Measurements from ENCODE around the gene STK32C.

Gene STK32C

DNA sequence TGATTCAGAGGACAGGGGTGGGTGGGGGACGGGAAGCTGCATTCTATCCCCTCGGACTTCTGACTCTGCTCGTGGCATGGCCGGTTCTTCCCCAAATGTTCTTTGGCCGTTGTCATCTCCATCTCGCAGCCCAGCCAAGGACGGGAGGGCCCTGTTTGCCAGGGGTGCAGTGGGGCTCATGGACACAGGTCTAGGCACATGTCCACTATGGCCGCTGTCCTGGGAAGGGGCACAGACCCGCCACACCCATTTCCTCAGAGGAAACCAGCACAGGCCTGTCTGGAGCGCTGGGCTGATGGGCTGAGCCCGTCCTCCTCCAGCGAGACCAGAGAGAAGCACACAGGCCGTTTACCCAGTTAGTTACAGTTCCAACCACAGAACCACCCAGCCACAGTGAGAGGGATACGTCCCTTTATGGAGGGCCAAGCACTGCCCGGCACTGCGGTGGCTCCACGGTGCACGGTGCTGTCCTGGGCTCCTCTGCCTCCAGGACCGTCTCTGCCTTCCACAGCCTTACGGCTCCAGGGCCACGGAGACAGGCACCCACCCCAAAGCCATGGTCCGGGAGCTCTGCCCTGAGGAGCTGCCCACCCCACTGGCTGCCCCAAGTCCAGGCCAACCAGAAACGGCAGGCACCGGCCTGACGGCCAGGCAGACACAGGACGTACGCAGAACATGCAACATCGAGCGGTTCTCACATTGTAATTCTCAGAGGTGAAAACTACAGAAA, 100.8 kb downstream of the STK32C start:
- DNase-seq, result no peak

DNA sequence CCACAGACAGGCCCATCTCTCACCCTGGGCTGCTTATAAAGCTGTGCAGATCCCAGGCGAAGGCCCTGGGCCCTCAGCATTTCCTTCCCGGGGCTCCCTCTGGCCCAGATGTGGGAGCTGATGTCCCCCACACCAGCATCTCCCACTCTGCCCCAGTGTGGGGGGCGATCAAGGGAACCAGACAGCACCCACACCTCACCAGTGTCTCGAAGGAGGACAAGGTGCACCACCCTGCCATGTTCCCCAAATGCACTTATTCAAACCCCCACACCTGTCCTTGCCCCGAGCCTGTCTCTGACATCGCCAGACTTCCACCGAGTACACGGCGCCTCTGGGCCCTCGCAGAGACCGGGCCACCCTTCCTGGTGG, 101.4 kb downstream of the STK32C start:
- no peak for DNase-seq

DNA sequence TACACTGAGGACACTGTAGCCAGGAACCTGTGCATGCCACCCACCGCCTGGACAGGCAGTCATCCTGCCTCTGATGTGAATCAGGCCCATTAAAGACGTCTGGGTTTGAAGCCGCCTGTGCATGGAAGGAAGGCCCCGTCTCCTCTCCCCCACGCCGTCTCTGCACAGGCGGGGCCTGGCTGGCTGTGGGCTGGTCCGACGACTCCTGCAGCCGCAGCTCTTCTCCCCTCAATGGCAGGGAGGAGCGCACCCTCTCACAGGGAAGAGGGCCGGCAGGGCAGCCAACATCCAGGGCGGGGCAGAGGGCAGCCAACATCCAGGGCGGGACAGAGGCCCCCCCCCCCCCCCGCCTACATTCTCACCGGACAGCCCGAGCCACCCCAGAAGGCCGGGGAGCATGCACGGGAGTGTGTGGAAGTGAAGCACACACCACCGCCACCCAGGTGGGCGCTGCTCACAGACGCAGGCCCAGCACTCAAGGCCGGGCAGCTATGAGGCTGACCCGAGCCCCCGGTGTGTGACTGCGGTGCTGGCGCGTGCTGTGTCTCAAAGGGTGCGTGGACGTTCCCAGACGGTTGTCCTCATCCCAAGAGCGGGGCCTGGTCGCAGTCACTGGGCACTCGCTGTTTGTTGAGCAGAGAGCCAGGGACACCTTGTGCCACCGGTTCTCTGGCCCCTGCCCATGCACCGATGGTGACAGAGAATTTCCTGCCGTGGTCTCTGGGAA, 101.9 kb downstream of the STK32C start:
- no peak for DNase-seq

DNA sequence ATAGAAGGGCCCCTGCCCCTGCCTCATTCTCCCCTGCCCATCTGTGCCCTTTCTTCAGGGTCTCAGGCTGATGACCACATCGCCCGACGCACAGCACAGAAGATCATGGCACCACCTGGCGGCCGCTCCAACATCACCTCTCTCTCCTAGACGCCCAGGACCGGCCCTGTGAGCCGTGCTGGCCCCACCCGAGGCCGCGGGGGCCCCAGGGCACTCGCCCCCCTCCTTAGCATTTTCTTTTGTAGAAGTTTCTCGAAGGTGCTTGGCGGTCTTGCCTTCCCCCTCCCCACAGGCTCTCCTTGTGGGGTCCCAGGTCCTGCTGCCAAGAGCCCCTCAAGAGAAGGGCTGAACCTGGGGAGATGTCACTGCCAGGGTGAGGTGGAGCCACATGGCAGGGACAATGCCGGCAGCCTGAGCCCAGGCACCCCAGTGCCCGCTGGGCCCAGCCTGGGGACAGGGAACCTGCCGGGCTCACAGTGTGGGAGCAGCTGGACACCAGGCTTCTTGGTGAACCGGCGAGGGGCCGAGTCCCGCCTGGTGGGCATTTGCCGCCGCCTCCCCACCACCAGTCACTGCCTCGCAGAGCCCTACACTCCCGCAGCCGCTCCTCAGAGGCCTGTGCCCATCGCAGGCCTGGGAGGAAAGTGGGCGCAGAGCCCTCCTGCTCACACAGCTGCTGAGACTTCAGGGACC, 102.8 kb downstream of the STK32C start:
- no peak for DNase-seq

DNA sequence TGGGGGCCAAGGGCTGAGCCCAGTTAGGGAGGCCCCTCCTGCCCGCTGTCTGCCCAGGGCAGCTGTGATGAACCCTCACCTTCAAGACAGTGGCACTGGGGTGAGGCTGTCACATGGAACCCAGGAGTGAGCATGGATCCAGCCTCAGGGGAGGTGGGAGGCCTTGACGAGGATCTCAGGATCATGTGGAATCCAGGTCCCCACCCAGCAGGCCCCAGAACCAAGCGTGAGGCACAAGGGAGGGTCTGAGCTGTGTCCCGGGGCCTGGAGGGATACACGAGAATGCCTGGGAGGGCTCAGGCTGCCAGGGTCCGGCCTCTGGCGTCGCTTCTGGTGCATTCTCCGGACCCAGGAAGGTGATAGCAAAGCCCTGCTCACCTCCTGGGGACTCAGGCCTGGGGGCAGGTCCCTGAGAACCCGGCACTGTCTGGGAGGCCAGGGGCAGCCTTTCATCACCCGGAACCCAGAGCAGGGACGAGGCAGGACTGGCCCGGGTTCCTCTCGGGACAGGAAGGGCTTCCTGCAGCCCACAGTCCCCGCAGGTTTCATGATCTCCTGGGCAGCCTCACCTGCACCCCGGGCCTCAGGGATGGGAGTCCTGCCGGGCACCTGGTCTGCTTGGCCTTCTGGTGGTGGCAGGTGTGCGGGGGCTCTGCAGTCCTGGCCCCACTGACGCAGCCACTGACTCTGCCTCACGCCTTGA, 103.5 kb downstream of the STK32C start:
- DNase-seq, result no peak

DNA sequence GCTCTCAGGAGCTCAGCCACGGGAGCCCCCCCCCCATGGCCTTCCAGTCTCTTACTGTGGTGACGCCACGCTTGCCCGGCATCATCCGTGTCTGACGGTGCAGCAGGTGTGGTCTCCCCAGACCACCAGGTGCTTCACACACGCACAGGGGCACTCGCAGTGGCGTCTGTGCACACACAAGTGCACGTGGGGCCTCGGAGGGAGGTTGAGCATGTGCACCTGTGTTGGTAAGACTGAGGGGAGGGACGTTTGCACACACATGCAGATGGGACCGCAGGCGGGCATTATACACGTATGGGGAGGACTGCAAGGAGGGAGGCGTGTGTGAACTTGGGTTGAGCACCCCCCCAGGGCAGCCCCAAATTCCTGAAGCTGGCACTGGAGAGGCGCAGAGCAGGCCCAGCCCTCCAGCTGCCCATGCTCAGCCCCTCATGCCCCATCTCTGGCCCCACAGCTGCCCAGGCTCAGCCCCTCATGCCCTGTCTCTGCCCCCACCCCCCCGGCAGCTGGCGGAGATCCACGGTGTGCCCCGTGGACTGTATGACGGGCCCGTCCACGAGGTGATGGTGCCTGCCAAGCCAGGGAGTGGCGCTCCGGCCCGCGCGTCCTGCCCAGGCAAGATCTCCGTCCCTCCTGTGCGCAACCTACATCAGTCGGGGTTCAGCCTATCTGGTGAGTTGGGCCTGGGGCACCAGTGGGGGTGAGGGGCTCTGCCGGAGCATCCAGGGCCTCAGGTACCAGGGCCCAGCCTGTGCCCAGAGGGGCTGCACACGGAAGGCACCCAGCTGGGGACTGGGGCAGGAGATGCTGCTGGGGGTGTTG, 104.3 kb downstream of the STK32C start:
- no peak for DNase-seq

DNA sequence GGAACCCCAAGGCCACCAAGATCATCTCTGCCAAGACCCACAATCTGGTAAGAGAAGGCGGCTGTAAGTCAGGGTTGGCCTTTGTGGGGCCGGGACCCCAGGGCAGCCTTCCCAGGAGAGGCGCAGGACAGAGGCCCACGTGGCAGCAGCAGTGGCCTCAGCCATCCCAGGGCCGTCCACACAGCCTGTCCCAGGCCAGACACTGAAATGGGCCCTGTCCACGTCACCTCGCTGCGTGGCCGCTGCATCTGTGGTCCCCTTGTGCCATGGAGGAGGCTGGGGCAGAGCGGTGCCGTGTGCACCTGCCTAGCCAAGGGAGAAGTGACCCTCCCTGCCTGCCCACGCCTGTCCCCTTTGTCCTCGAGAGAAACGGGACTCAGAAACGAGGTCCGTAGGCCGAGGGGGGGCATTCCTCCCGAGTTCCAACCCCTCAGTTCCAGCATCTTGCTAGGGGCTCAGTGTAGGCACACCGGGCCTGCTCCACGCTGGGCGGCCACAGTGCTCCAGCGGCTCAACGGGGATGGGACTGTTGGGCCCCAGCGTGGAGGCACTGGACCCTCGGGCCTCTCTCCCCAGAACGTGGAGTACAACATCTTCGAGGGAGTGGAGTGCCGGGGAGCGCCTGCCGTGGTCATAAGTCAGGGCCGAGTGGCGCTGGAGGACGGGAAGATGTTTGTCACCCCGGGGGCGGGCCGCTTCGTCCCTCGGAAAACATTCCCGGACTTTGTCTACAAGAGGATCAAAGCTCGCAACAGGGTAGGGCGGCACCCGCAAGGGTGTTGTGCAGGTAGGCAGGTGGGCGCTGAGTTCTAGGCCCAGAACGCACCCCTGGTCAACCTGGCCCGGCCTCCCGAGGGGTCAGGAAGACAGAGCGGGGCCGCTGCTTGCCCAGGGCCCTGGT, 105.4 kb downstream of the STK32C start:
- no peak for DNase-seq

DNA sequence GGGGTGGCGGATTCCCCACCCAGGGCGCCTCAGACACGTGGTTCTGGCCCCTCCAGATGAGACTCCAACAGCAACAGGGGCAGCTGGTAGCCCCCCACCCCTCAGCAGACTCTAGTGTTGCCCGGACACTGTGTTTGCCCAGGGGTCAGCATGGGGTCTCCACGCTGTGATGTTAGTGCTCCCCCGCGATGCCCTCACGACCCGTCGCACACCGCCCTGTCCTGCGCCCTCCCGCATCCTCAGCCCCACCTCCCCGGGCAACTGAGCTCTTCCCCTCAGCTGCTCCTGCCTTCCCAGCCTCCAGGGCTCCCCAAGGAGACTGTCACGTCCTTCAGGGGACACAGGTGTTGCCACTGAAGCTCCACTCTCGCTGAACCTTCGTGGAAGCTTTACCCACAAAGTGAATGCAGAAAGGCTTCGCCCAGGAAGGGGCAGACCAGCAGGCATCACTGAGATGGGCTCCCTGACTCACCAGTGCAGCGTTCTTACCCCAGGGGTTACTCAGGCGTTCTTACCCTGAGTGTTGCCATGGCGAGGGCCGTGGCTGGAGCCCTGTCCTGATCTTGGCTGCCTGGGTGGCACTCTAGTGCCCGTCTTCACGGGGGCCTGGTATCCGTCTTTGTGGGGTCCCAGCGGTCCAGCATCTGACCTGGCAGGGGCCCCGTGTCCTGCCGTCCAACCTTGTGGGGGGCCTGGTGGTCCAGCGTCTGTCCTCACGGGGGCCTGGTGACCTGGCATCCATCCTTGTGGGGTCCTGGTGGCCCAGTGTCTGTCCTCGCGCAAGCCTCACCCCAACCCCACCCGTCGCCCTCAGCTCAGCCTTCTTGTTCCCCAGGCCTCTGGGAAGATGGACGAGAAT, 106.4 kb downstream of the STK32C start:
- DNase-seq, result no peak

DNA sequence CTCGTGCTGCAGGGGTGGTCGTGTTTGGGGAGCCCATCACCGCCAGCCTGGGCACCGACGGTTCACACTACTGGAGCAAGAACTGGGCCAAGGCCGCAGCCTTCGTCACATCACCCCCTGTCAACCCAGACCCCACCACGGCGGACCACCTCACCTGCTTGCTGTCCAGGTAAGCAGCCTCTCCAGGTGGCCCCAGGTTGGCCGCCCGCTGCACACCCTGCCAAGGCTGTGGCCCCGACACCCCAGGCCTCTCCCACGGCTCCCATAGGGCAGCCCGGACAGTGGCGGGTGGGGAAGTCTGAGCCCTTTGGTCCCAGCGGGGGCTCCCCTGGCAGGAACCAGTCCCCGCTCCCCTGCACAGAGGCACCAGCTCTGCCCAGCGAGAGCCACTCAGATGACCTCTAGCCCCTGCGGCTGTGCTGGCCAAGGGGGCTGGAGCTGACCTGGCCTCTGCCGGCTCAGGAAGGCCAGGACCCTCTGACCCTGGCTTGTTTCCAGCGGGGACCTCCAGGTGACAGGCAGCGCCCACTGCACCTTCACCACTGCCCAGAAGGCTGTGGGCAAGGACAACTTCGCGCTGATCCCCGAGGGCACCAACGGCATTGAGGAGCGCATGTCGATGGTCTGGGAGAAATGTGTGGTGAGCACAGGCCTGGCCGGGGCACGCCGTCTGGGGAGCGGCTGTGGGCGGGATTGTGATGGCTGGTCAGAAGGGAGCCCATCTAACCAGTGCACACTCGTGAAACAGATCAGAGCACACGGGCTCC, 107.2 kb downstream of the STK32C start:
- DNase-seq, result no peak

DNA sequence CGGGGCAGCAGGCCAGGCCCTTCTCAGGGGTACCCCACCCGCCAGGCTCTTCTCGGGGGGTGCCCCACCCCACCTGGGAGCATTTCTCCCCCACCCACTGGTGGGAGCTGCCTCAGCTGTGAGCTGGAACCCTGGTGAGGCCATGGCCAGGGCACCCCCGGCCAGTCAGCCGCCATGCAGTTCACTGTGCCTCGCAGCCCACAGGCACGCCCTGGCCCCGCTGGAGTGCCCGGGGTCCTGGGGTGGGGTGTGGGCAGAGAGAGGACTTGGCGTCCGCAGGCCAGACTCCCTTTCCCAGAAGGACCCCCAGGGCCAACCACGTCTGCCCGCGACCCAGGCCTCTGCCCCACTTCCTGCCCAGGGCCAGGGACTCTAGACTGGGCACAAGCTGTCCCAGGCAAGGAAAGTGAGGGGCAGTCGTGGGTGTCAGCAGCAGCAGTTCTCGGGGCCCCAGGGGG, 107.9 kb downstream of the STK32C start:
- no peak for DNase-seq

DNA sequence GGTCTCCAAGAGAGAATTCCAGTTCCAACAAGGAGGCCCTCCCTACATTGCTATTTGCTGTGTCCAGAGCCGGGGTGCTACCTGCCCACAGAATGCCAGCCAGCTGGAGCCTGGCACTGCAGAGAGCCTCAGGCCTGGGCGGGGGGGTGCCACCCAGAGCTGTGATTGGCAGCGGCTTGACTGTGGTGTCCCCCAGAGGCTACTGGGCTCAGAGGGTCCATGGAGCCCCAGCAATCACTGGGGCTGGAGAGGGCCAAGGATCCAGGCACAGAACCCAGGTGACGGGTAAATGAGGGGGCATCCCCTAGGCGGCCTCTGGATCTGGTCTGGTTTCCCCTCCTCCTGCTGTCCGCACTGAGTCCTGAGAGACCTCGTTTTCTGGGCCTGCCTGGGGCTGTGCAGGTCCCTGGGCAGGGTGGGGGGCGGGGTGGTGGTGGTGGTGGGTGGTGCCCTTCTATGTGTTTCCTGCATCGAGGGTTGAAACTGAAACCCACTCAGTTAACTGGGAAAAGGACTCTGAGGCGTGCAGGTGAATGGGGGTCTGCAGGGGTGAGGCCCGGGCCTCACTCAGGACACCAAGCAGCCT, 108.4 kb downstream of the STK32C start:
- DNase-seq, result no peak

DNA sequence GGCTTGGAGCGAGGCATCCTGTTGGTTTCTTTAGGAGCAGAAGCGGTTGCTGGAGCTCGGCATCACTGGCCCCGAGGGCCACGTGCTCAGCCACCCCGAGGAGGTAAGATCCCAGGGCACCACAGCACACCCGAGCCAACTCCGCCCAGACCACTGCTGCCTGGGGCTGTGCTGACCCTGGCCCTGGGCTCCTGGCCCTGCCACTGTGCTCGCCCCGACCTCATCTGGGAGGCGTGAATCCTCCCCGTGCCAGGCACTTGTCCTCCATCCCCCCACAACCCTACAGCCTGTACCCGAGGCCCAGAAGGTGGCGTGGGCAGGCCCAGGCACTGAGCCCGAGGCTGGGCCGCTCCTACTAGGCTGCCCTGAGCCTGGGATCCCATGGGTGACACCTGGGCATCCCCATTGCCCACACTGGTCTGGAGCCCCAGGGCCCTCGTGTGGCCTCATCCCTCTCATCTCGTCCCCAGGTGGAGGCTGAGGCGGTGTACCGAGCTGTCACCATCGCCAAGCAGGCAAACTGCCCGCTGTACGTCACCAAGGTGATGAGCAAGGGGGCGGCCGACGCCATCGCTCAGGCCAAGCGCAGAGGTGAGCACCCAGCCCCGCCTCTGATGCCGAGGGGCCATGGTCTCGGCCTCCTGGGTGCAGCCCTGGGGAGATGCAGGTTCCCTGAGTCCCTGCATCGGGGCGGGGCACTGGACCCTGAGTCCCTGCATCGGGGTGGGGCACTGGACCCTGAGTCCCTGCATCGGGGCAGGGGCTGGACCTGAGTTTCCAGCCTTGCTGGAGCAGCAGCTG, 109.2 kb downstream of the STK32C start:
- DNase-seq, result no peak

DNA sequence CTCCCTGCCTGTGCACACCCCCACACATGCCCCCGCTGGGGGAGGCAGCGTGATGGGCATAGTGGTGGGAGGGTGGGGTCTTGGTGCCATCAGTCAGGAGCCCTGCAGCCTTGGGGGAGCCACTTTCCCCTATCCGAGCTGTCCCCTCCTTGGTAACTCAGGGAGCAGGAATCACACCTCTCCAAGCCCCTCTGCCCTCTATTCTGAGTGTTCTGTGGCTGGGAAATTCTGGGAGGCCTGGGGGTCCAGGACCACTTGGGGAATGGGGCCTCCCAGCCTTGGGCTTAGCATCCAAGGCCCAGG, 109.7 kb downstream of the STK32C start:
- no peak for DNase-seq

DNA sequence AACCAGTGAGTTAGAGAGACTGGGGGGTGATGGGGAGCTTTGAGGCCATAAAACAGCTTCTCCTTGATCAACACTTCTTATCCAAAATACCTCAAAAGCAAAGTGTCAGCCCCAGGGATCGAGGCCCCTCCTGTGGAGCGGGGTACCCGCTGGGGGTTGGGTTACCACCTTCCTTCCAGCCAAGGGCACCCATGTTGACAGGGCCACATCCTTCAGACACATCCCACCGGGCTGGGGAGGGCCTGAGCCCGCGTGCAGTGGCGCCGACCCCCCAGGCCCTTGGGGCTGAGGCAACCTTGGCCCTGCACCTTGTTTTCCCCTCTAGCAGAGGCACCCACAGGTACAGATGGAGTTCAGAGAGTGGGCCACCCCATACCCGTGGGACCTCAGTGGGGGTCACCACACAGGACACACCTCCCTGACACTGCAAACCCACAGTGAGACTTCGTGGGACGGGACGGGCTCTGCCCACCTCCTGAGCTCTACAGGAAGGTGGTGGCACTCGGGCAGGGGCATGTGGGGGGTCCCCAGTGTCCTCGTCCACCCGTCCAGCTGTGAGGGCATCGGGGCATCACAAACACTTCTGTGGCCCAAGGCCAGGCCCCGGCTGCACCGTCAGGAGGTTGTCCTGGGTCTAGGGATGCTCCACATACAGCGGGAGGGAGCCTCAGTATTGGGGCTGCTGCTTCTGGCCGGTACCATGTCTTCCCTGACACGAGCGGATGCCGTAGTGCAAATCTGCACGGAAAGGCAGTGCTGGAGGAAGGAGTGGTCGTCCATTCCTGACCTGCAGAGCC, 110.3 kb downstream of the STK32C start:
- no peak for DNase-seq

DNA sequence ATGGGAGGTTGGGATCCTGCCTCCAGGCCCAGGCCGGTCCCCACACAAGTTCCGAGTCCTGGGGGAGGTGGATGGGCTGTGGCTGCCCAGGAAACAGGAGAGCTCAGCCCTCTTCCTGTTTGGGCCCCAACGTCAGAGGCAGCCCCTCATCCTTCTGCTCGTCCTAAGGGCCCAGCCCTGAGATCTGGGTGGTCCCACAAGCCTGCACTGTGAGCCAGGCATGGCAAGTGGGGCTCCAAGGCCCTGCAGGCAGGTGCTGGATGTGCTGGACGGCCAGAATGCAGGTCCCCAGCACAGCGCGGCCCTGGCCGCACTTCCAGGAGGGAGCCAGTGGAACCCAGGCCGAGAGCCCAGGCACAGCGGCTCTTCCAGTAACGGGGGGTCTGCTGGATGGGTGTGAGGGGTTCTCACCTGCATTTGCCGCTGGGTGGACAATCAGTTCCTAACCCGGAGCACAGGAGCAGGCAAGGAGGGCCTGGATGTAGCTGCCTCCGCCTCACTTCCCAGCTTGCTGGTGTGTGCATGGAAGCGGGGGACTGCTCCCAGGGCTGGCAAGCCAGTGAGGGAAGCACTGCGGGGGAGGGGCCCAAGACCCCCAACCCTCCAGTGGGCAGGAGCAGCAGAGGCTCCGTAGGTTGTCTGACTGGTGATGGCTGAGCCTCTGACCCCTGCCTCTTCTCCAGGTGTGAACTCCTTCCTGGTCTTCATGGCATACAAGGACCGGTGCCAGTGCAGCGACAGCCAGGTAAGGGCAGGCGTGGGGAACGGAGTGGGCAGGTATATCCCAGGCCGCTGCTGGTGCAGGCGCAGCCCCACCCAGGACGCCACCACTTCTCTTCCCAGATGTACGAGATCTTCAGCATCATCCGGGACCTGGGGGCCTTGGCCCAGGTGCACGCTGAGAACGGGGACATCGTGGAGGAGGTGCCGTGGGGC, 111.3 kb downstream of the STK32C start:
- DNase-seq, result no peak

DNA sequence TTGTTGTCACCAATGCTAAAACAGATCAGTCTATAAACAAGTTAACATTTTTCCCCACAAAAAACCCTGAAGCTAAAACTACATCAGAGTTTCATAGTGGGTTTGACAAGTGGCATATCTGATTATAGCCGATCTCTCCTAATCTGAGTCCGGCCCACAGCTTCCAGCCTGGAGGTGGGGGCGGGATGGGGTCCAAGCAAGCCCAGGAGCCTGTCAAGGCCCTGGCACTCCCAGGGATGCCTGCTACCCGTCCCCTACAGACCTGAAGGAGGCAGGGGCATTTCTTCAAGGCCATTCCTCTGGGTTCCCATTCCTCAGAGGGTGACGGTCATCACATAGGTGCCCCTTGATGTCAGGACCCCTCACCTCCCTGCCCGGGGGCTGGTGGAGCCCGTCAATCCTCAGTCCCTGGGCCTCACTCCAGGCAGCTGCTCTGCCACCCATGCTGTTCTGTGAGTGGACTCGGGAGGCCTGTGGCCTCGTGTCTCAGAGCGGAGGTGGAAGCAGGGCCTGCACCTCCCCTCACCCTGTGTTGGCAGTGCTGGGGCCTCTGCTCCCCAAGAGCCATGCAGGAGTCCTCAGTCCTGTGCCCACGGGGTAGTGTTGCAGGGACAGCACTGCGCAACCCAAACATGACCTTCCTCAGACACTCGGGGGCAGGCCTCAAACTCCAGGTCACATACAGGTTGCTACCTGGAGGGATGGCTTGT, 112.2 kb downstream of the STK32C start:
- no peak for DNase-seq
